MCF 10A (cell line): ENCODE results near the gene DHRS9. TPM values are rescaled to one million over a fixed set of nuclear protein-coding genes. Genes with fewer than 3 reads are reported as not detected.

Experiments
- BruUV-seq: library from RNA; stranded (reverse); fragments of 400-500 nt; replicated peaks from 2 replicates; lab custom pipeline; 2021; lab: Mats Ljungman, UMichigan
- CTCF ChIA-PET: fragments of 300-600 bp; sonication (Branson Sonifier 250); formaldehyde crosslinking; extraction: SDS; loops from one replicate; lab custom pipeline; 2021; ENCODE audit warnings: antibody characterized with exemption, inconsistent platforms; lab: Yijun Ruan, JAX
- POLR2A ChIA-PET: fragments of 300-600, 350-650 bp; sonication (Branson Sonifier 250); formaldehyde crosslinking; extraction: SDS; loops from one replicate; lab custom pipeline; 2020; ENCODE audit warnings: antibody characterized with exemption, inconsistent platforms; lab: Yijun Ruan, JAX
- DNase-seq: peaks from one replicate; pipeline ENCODE4 v3.0.0-alpha.2; 2018; ENCODE audit not compliant: unreplicated experiment
- H3K27ac Mint-ChIP-seq: one replicate; pipeline ENCODE4 v1.8.0; 2022; ENCODE audit warnings: mild to moderate bottlenecking, low read depth, mixed read lengths; ENCODE audit not compliant: unreplicated experiment
- H3K27me3 Mint-ChIP-seq: one replicate; pipeline ENCODE4 v1.8.0; 2022; ENCODE audit warnings: mixed read lengths; ENCODE audit not compliant: insufficient read depth, unreplicated experiment
- H3K36me3 Mint-ChIP-seq: one replicate; pipeline ENCODE4 v1.8.0; 2022; ENCODE audit warnings: mild to moderate bottlenecking, moderate library complexity, mixed read lengths; ENCODE audit not compliant: insufficient read depth, unreplicated experiment
- H3K4me1 Mint-ChIP-seq: one replicate; pipeline ENCODE4 v1.8.0; 2022; ENCODE audit warnings: mixed read lengths; ENCODE audit not compliant: insufficient read depth, unreplicated experiment
- H3K4me3 Mint-ChIP-seq: one replicate; pipeline ENCODE4 v1.8.0; 2022; ENCODE audit warnings: mild to moderate bottlenecking, moderate library complexity, mixed read lengths; ENCODE audit not compliant: unreplicated experiment
- H3K9me3 Mint-ChIP-seq: one replicate; pipeline ENCODE4 v1.8.0; 2022; ENCODE audit warnings: mixed read lengths; ENCODE audit not compliant: unreplicated experiment
- CTCF ChIP-seq: fragments of 200-600 bp; IDR thresholded peaks from one replicate; pipeline ENCODE4 v1.8.0; 2022; ENCODE audit warnings: antibody characterized with exemption, mild to moderate bottlenecking; ENCODE audit not compliant: unreplicated experiment
- intact Hi-C: fragments of 100-400 bp; cut with micrococcal nuclease; formaldehyde crosslinking; loops from 2 replicates; pipeline ENCODE4 v1.14.1; 2022
- total RNA-seq: library from RNA; stranded (reverse); gene quantifications from 2 replicates; pipeline ENCODE4 v1.2.3, GENCODE V29; 2022

DHRS9 gene
- total RNA-seq, 1 experiment from 2014 or later, result 0.21 TPM

- TF ChIP-seq CTCF, result no peak
- no peak overlapping the region for H3K27ac Mint-ChIP-seq
Observed at GRCh38 chr2:169027234-169027633, 42.1 kb upstream of the DHRS9 start.

GRCh38 chr2:169029341-169029740, 40.0 kb upstream of the DHRS9 start:
- BruUV-seq, result no TSS peak
- H3K9me3 Mint-ChIP-seq, result no peaks in the 10 kb centered on the region
- no peak for TF ChIP-seq CTCF

More at GRCh38 chr2:169027234-169027633, 42.1 kb upstream of the DHRS9 start:
- ChIA-PET POLR2A (interaction anchor here (0.9 kb wide), 1 partner anchor 13 kb away, joined by 3 read pairs; no protein-coding TSS in a partner anchor), CTCF (no interaction called here)
- no peak for DNase-seq
- intact Hi-C loops, result no loop called here
- BruUV-seq, result no TSS peak
- H3K4me3 Mint-ChIP-seq, result no peak overlapping the region
- H3K36me3 Mint-ChIP-seq, result no peaks in the 10 kb centered on the region
- H3K4me1 Mint-ChIP-seq, result peaks cover 6% of the 10 kb centered on the region
- H3K9me3 Mint-ChIP-seq, result no peaks in the 10 kb centered on the region
- H3K27me3 Mint-ChIP-seq, result no peaks in the 10 kb centered on the region

GRCh38 chr2:169031202-169031601, 38.2 kb upstream of the DHRS9 start, which contains the start of gene ABCB11:
ABCB11 (minus strand) TSS chr2:169031324; CDS start chr2:169018125, 13,199 bp downstream.
- CTCF ChIA-PET, result interaction anchor here (0.6 to 1.0 kb wide), 2 partner anchors 60 to 88 kb away, joined by 3 read pairs; no protein-coding TSS in a partner anchor
- POLR2A ChIA-PET, result interaction anchor here (0.6 kb wide), 1 partner anchor 19 kb away, joined by 3 read pairs; no protein-coding TSS in a partner anchor
- Mint-ChIP-seq H3K4me1 (no peaks in the 10 kb centered on the region), H3K4me3 (no peak within 1 kb of the TSS), H3K9me3 (no peaks in the 10 kb centered on the region), H3K27ac (no peak within 1 kb of the TSS), H3K36me3 (no peaks in the 10 kb centered on the region), H3K27me3 (no peaks in the 10 kb centered on the region)
- no peak for TF ChIP-seq CTCF
- no peak for DNase-seq
- BruUV-seq, result no TSS peak
- intact Hi-C loops, result no loop called here

More at GRCh38 chr2:169029341-169029740, 40.0 kb upstream of the DHRS9 start:
- POLR2A ChIA-PET, result no interaction called here
- no peak overlapping the region for H3K4me3 Mint-ChIP-seq
- DNase-seq, result no peak
- no peaks in the 10 kb centered on the region for H3K27me3 Mint-ChIP-seq
- peaks cover 6% of the 10 kb centered on the region for H3K4me1 Mint-ChIP-seq
- CTCF ChIA-PET, result interaction anchor here (0.6 to 0.9 kb wide), 2 partner anchors 68 to 80 kb away, joined by 3 to 4 read pairs; no protein-coding TSS in a partner anchor
- no peaks in the 10 kb centered on the region for H3K36me3 Mint-ChIP-seq
- H3K27ac Mint-ChIP-seq, result no peak overlapping the region
- intact Hi-C loops, result no loop called here

GRCh38 chr2:169034256-169034655, 35.1 kb upstream of the DHRS9 start:
- peaks cover 11% of the 10 kb centered on the region for H3K4me1 Mint-ChIP-seq
- H3K27me3 Mint-ChIP-seq, result no peaks in the 10 kb centered on the region
- ChIA-PET POLR2A (interaction anchor here (1.3 kb wide), 1 partner anchor 11 kb away, joined by 4 read pairs; no protein-coding TSS in a partner anchor), CTCF (interaction anchor here (1.0 kb wide), 2 partner anchors 42 to 65 kb away, joined by 3 read pairs; no protein-coding TSS in a partner anchor)
- intact Hi-C loops, result no loop called here
- no peak for TF ChIP-seq CTCF
- H3K4me3 Mint-ChIP-seq, result no peak overlapping the region
- no TSS peak for BruUV-seq
- DNase-seq, result no peak
- H3K9me3 Mint-ChIP-seq, result no peaks in the 10 kb centered on the region
- no peak overlapping the region for H3K27ac Mint-ChIP-seq
- no peaks in the 10 kb centered on the region for H3K36me3 Mint-ChIP-seq
